A549 (cell line): ENCODE measurements around the gene CBFA2T2. TPM values are rescaled to one million over a fixed set of nuclear protein-coding genes. Genes with fewer than 3 reads are reported as not detected.

Source experiments
- ATAC-seq, 2 experiments: fragments of 200-7000 bp in 1 of 2; fragments of >200 bp in 1 of 2; cut with Nextera tagmentation in 1 of 2; cut with Tn5 transposase in 1 of 2; 3 replicates each; pipeline versions ENCODE4 v1.8.0 to v1.9.1; 2018 to 2020; ENCODE audit warnings: mild to moderate bottlenecking in 1 of 2, moderate library complexity in 1 of 2
- CTCF ChIA-PET: fragments of 300-600 bp; sonication (Branson Sonifier 250); formaldehyde crosslinking; extraction: SDS; loops from one replicate; lab custom pipeline; 2021; ENCODE audit warnings: antibody characterized with exemption, inconsistent platforms; lab: Yijun Ruan, JAX
- POLR2A ChIA-PET: fragments of 350-600 bp; formaldehyde crosslinking; extraction: SDS; loops from one replicate; lab custom pipeline; 2021; ENCODE audit warnings: antibody characterized with exemption, inconsistent platforms; lab: Yijun Ruan, JAX
- DNase-seq, 2 experiments: peaks; one replicate each; pipeline versions ENCODE4 v3.0.0 to v3.0.0-alpha.2; 2011 to 2016; ENCODE audit warnings: low read depth in 1 of 2, low spot score in 1 of 2
- FAIRE-seq: peaks from 2 replicates; lab custom pipeline; 2011; peaks lifted over from hg19 to GRCh38; lab: Jason Lieb, UNC
- H3K27ac ChIP-seq, 2 experiments: fragments of >200 bp; sonication (Bioruptor Twin); formaldehyde crosslinking; 3 replicates each; pipeline ENCODE4 v1.5.1; 2016 to 2017
- H3K4me1 ChIP-seq: fragments of >200 bp; sonication (Bioruptor Twin); formaldehyde crosslinking; 3 replicates; pipeline ENCODE4 v1.6.1; 2016
- H3K4me2 ChIP-seq: fragments of >200 bp; sonication (Bioruptor Twin); formaldehyde crosslinking; 3 replicates; pipeline ENCODE4 v1.6.1; 2016
- H3K4me3 ChIP-seq: fragments of >200 bp; sonication (Bioruptor Twin); formaldehyde crosslinking; 3 replicates; pipeline ENCODE4 v1.5.1; 2016
- H3K9me3 ChIP-seq: fragments of >200 bp; sonication (Bioruptor Twin); formaldehyde crosslinking; 3 replicates; pipeline ENCODE4 v1.6.1; 2016
- ATOH8 ChIP-seq: fragments of 250-450 bp; sonication (Bioruptor Pico); IDR thresholded peaks from 2 replicates; pipeline ENCODE4 v1.5.0; 2020; ENCODE audit warnings: low read depth, mild to moderate bottlenecking, moderate library complexity
- CBX2 ChIP-seq: fragments of 200-600 bp; sonication (generic); IDR thresholded peaks from 2 replicates; pipeline ENCODE4 v1.6.1; 2016; ENCODE audit warnings: low read depth, mild to moderate bottlenecking, borderline replicate concordance
- CEBPB ChIP-seq, 2 experiments: fragments of >200 bp in 1 of 2; sonication (Bioruptor Twin) in 1 of 2; formaldehyde crosslinking in 1 of 2; IDR thresholded peaks; 2 replicates each; pipeline ENCODE4 v1.6.1; 2012 to 2016
- CHD4 ChIP-seq: fragments of 200-600 bp; sonication (generic); IDR thresholded peaks from 2 replicates; pipeline ENCODE4 v1.6.1; 2016; ENCODE audit warnings: antibody characterized with exemption, mild to moderate bottlenecking, borderline replicate concordance
- EHF ChIP-seq: fragments of 250-450 bp; sonication (Bioruptor Pico); IDR thresholded peaks from 2 replicates; pipeline ENCODE4 v1.5.0; 2020; ENCODE audit warnings: mild to moderate bottlenecking
- ELK1 ChIP-seq: fragments of 150-350 bp; IDR thresholded peaks from 2 replicates; pipeline ENCODE4 v1.6.1; 2014; ENCODE audit warnings: low read depth, mild to moderate bottlenecking, low read length
- ESRRA ChIP-seq: fragments of 150-350 bp; IDR thresholded peaks from 2 replicates; pipeline ENCODE4 v1.6.1; 2014; ENCODE audit warnings: mild to moderate bottlenecking, low read length, borderline replicate concordance
- FOSB ChIP-seq: fragments of 250-450 bp; sonication (Bioruptor Pico); IDR thresholded peaks from 2 replicates; pipeline ENCODE4 v1.5.0; 2020; ENCODE audit warnings: mild to moderate bottlenecking, moderate library complexity
- FOSL2 ChIP-seq, 2 experiments: fragments of 450-650 bp in 1 of 2; fragments of >200 bp in 1 of 2; sonication (Bioruptor Twin) in 1 of 2; formaldehyde crosslinking; IDR thresholded peaks; 2 replicates each; pipeline versions ENCODE4 v1.5.0 to v1.6.1; 2016 to 2020; ENCODE audit warnings: mild to moderate bottlenecking in 1 of 2, moderate library complexity in 1 of 2
- HES2 ChIP-seq: fragments of >200 bp; sonication (Bioruptor Twin); formaldehyde crosslinking; IDR thresholded peaks from 2 replicates; pipeline ENCODE4 v1.6.1; 2016
- HOXB5 ChIP-seq: fragments of 250-450 bp; sonication (Bioruptor Pico); IDR thresholded peaks from 2 replicates; pipeline ENCODE4 v1.5.0; 2020; ENCODE audit warnings: mild to moderate bottlenecking, moderate library complexity
- JUN ChIP-seq, 2 experiments: fragments of >200 bp; sonication (Bioruptor Twin); formaldehyde crosslinking; IDR thresholded peaks; 2 replicates in 1 of 2; 3 replicates in 1 of 2; pipeline ENCODE4 v1.6.1; 2016 to 2017
- JUNB ChIP-seq: fragments of >200 bp; sonication (Bioruptor Twin); formaldehyde crosslinking; IDR thresholded peaks from 2 replicates; pipeline ENCODE4 v1.6.1; 2016
- MAFK ChIP-seq: fragments of 450-650 bp; IDR thresholded peaks from 2 replicates; pipeline ENCODE4 v1.6.1; 2014; ENCODE audit not compliant: partially characterized antibody
- MAZ ChIP-seq: fragments of 150-350 bp; IDR thresholded peaks from 2 replicates; pipeline ENCODE4 v1.6.1; 2014; ENCODE audit warnings: antibody characterized with exemption, low read depth, low read length, borderline replicate concordance
- NFE2L2 ChIP-seq: fragments of 150-350 bp; conservative IDR thresholded peaks from 2 replicates; pipeline ENCODE4 v1.6.1; 2014; ENCODE audit warnings: low read length
- NR3C1 ChIP-seq: fragments of >200 bp; sonication (Bioruptor Twin); formaldehyde crosslinking; IDR thresholded peaks from 3 replicates; pipeline ENCODE4 v1.6.1; 2017
- RAD21 ChIP-seq, 2 experiments: fragments of >200 bp in 1 of 2; sonication (Bioruptor Twin) in 1 of 2; formaldehyde crosslinking in 1 of 2; IDR thresholded peaks in 1 of 2; conservative IDR thresholded peaks in 1 of 2; 2 replicates in 1 of 2; 3 replicates in 1 of 2; pipeline ENCODE4 v1.6.1; 2012 to 2018; ENCODE audit warnings: inconsistent platforms in 1 of 2
- RFX5 ChIP-seq: fragments of 450-650 bp; IDR thresholded peaks from 2 replicates; pipeline ENCODE4 v1.7.1; 2014; ENCODE audit warnings: antibody characterized with exemption, mild to moderate bottlenecking, moderate library complexity
- SREBF2 ChIP-seq: fragments of 450-650 bp; IDR thresholded peaks from 2 replicates; pipeline ENCODE4 v1.6.1; 2014; ENCODE audit warnings: mild to moderate bottlenecking, moderate library complexity
- TP53 ChIP-seq: fragments of 250-450 bp; sonication (Bioruptor Pico); IDR thresholded peaks from 2 replicates; pipeline ENCODE4 v1.5.0; 2021; ENCODE audit warnings: mild to moderate bottlenecking, moderate library complexity
- ZFP36 ChIP-seq: fragments of 450-650 bp; IDR thresholded peaks from 2 replicates; pipeline ENCODE4 v1.6.1; 2014; ENCODE audit warnings: borderline replicate concordance; ENCODE audit not compliant: partially characterized antibody
- ZNF302 ChIP-seq: fragments of 250-450 bp; sonication (Bioruptor Pico); IDR thresholded peaks from 2 replicates; pipeline ENCODE4 v1.9.0; 2021; ENCODE audit warnings: inconsistent platforms, mild to moderate bottlenecking, moderate library complexity
- ZSCAN20 ChIP-seq: fragments of 250-450 bp; sonication (Bioruptor Pico); IDR thresholded peaks from 2 replicates; pipeline ENCODE4 v1.8.0; 2022; ENCODE audit warnings: mild to moderate bottlenecking, moderate library complexity
- WGBS: methylation state at CpG from one replicate; pipeline ENCODE4 v1.1.6; 2017; ENCODE audit errors: missing lambda C conversion rate; 5-methylcytosine and 5-hydroxymethylcytosine counted together
- polyA plus RNA-seq, 4 experiments: library from polyadenylated mRNA; depleted of rRNA in 3 of 4; stranded (reverse); fragments of >200 nt; fragmentation: RNase III in 1 of 4; extraction: RNeasy Plus Mini Kit Qiagen cat#74134 plus additional on column Dnase treatment in 1 of 4; gene quantifications; 2 replicates in 3 of 4; 3 replicates in 1 of 4; pipeline ENCODE4 v1.2.3, GENCODE V29; 2011 to 2017
- TF ChIP-seq, protein P1 (sequence below): fragments of >200 bp; sonication (Bioruptor Twin); formaldehyde crosslinking; IDR thresholded peaks from 3 replicates; pipeline ENCODE4 v1.5.1; 2016
- TF ChIP-seq, protein P2 (sequence below): IDR thresholded peaks from 2 replicates; pipeline ENCODE4 v1.6.1; 2012; ENCODE audit warnings: low read depth, borderline replicate concordance
- TF ChIP-seq, protein P3 (sequence below): fragments of 450-650 bp; IDR thresholded peaks from 2 replicates; pipeline ENCODE4 v1.6.1; 2014; ENCODE audit warnings: antibody characterized with exemption

The CBFA2T2 gene
- polyA plus RNA-seq, 2 of the 4 experiments (the other 2 are of a cell fraction) = 6.8 to 9.4 TPM

GRCh38 chr20:33541797-33542196 lies 51.9 kb downstream of the CBFA2T2 start:
- ATAC-seq = no peak
- H3K4me3 ChIP-seq = no peak overlapping the region
- CTCF ChIA-PET = no interaction called here
- H3K4me1 ChIP-seq = peaks cover 13% of the 10 kb centered on the region
- H3K4me2 ChIP-seq = no peak overlapping the region
- H3K9me3 ChIP-seq = no peaks in the 10 kb centered on the region
- no peak overlapping the region for H3K27ac ChIP-seq
- no peak for TF ChIP-seq MAZ
- no peak for TF ChIP-seq ATOH8
- TF ChIP-seq, protein P1, sequence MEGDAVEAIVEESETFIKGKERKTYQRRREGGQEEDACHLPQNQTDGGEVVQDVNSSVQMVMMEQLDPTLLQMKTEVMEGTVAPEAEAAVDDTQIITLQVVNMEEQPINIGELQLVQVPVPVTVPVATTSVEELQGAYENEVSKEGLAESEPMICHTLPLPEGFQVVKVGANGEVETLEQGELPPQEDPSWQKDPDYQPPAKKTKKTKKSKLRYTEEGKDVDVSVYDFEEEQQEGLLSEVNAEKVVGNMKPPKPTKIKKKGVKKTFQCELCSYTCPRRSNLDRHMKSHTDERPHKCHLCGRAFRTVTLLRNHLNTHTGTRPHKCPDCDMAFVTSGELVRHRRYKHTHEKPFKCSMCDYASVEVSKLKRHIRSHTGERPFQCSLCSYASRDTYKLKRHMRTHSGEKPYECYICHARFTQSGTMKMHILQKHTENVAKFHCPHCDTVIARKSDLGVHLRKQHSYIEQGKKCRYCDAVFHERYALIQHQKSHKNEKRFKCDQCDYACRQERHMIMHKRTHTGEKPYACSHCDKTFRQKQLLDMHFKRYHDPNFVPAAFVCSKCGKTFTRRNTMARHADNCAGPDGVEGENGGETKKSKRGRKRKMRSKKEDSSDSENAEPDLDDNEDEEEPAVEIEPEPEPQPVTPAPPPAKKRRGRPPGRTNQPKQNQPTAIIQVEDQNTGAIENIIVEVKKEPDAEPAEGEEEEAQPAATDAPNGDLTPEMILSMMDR = no peak
- no peak for TF ChIP-seq MAFK
- no peak for TF ChIP-seq HES2
- TF ChIP-seq EHF (CRISPR knock-in tag) = no peak
- TF ChIP-seq FOSB = no peak
- TF ChIP-seq, protein P2, sequence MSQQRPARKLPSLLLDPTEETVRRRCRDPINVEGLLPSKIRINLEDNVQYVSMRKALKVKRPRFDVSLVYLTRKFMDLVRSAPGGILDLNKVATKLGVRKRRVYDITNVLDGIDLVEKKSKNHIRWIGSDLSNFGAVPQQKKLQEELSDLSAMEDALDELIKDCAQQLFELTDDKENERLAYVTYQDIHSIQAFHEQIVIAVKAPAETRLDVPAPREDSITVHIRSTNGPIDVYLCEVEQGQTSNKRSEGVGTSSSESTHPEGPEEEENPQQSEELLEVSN = no peak
- no peak for TF ChIP-seq ZSCAN20 (CRISPR knock-in tag)
- no peak for TF ChIP-seq CEBPB (IDR thresholded peaks at IDR 0.05)
- no peak for TF ChIP-seq ZNF302 (CRISPR knock-in tag)
- TF ChIP-seq, protein P3, sequence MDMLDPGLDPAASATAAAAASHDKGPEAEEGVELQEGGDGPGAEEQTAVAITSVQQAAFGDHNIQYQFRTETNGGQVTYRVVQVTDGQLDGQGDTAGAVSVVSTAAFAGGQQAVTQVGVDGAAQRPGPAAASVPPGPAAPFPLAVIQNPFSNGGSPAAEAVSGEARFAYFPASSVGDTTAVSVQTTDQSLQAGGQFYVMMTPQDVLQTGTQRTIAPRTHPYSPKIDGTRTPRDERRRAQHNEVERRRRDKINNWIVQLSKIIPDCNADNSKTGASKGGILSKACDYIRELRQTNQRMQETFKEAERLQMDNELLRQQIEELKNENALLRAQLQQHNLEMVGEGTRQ = no peak
- TF ChIP-seq TP53 (CRISPR knock-in tag) = no peak
- TF ChIP-seq JUN (IDR thresholded peaks at IDR 0.05) = no peak
- TF ChIP-seq CHD4 = no peak
- no peak for TF ChIP-seq SREBF2
- no peak for TF ChIP-seq CBX2
- TF ChIP-seq, all 56 proteins: peak for 0
- FAIRE-seq (no peak), DNase-seq (no peak)
- POLR2A ChIA-PET = no interaction called here
- 79% methylated on average over 1 of the region's 1 CpG for WGBS

DNA sequence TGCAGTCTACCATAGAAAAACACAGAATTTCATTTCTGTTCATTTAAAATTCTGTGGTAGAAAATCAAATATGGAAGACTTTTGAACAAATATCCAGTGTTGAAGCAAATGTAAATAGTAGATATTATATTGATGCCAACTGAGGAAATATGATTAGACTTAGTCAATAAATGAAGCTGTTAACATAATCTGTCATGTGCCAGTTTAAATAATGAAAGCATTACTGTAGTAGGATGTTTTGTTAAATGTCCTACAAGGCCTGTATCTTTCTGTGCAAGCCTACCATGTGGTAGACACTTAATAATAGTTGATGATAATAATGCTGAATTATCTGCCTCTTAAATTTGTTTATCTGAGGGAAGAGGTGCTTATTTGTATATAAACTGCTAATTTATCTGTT lies 55.9 kb downstream of the CBFA2T2 start:
- POLR2A ChIA-PET = no interaction called here

More for the DNA sequence above, 55.9 kb downstream of the CBFA2T2 start:
- no peak overlapping the region for H3K4me2 ChIP-seq
- no peak for FAIRE-seq
- TF ChIP-seq RAD21 (conservative IDR thresholded peaks at IDR 0.05 in 1 of 2, IDR thresholded peaks at IDR 0.05 in 1 of 2) = no peak
- no peak for TF ChIP-seq RFX5
- TF ChIP-seq HOXB5 (CRISPR knock-in tag) = no peak
- TF ChIP-seq, protein P1 = no peak
- TF ChIP-seq SREBF2 = no peak
- no peak for TF ChIP-seq FOSL2 (IDR thresholded peaks at IDR 0.05)
- no peak for TF ChIP-seq FOSL2 (CRISPR knock-in tag; IDR thresholded peaks at IDR 0.05)
- TF ChIP-seq ZFP36 = no peak
- TF ChIP-seq NFE2L2 = no peak
- no peak for TF ChIP-seq NR3C1
- TF ChIP-seq ELK1 = no peak
- TF ChIP-seq JUNB = no peak
- no peak for TF ChIP-seq ESRRA
- TF ChIP-seq, all 56 proteins: peak for 0
- no peak overlapping the region for H3K4me3 ChIP-seq
- CTCF ChIA-PET = interaction anchor here (0.5 to 1.0 kb wide), 4 partner anchors 17 to 101 kb away, joined by 3 read pairs; no protein-coding TSS in a partner anchor
- H3K4me1 ChIP-seq = no peaks in the 10 kb centered on the region
- H3K27ac ChIP-seq = no peak overlapping the region
- DNase-seq (no peak), ATAC-seq (no peak)
- H3K9me3 ChIP-seq = no peaks in the 10 kb centered on the region
